Endothelial cell of umbilical vein (primary cell): Measurements from ENCODE around the gene BRK1. TPM values are rescaled to one million over a fixed set of nuclear protein-coding genes. Genes with fewer than 3 reads are reported as not detected.
A peak's percentile ranks its signal among the peaks of the same experiment; 100 is the strongest.

ENCODE experiments used
- BruUV-seq: library from RNA; stranded (reverse); fragments of 400-500 nt; replicated peaks from 2 replicates; lab custom pipeline; 2021; lab: Mats Ljungman, UMichigan
- CTCF ChIA-PET: fragments of 300-600, 350-600 bp; sonication (Branson Sonifier 250); formaldehyde crosslinking; loops from one replicate; lab custom pipeline; 2021; ENCODE audit warnings: antibody characterized with exemption, inconsistent platforms; lab: Charles Lee
- POLR2A ChIA-PET: fragments of 300-600, 350-600 bp; sonication (Branson Sonifier 250); formaldehyde crosslinking; loops from one replicate; lab custom pipeline; 2021; ENCODE audit warnings: antibody characterized with exemption, inconsistent platforms; lab: Charles Lee
- DNase-seq: peaks from one replicate; pipeline ENCODE4 v3.0.0-alpha.2; 2011; ENCODE audit warnings: low read depth, low spot score
- FAIRE-seq: peaks from 2 replicates; lab custom pipeline; 2011; peaks lifted over from hg19 to GRCh38; lab: Jason Lieb, UNC
- H2AFZ ChIP-seq: 2 replicates; pipeline ENCODE4 v1.6.0; 2012; ENCODE audit warnings: low read depth, low read length, control low read depth, inconsistent platforms
- H3K27ac ChIP-seq: 2 replicates; pipeline ENCODE4 v1.5.1; 2011; ENCODE audit warnings: low read depth, mild to moderate bottlenecking, control low read depth, low read length, moderate library complexity; ENCODE audit not compliant: insufficient read depth
- H3K27me3 ChIP-seq, 2 experiments: 2 replicates each; pipeline versions ENCODE4 v1.6.0 to v1.6.1; 2011; ENCODE audit warnings: low read length in 2 of 2, mixed read lengths in 1 of 2; ENCODE audit not compliant: control insufficient read depth in 2 of 2, insufficient read depth in 2 of 2
- H3K36me3 ChIP-seq, 2 experiments: 2 replicates in 1 of 2; 3 replicates in 1 of 2; pipeline ENCODE4 v1.5.1; 2011; ENCODE audit warnings: low read length in 2 of 2, mild to moderate bottlenecking in 1 of 2, moderate library complexity in 1 of 2; ENCODE audit not compliant: control insufficient read depth in 2 of 2, insufficient read depth in 2 of 2; ENCODE audit errors: extremely low read depth in 1 of 2
- H3K4me1 ChIP-seq: 3 replicates; pipeline ENCODE4 v1.5.1; 2011; ENCODE audit warnings: mild to moderate bottlenecking, low read length; ENCODE audit not compliant: control insufficient read depth, insufficient read depth; ENCODE audit errors: extremely low read depth
- H3K4me2 ChIP-seq: 2 replicates; pipeline ENCODE4 v1.6.1; 2011; ENCODE audit warnings: low read length, control low read depth, mixed read lengths; ENCODE audit not compliant: insufficient read depth
- H3K4me3 ChIP-seq, 3 experiments: fragments of 200-600 bp in 1 of 3; sonication (generic), shearing (Covaris generic) in 1 of 3; replicated peaks in 1 of 3; 2 replicates each; pipeline ENCODE4 v1.5.1; 2011 to 2016; ENCODE audit warnings: control low read depth in 3 of 3, low read length in 3 of 3, mild to moderate bottlenecking in 2 of 3, inconsistent platforms in 1 of 3, low read depth in 1 of 3, moderate library complexity in 1 of 3; ENCODE audit not compliant: insufficient read depth in 1 of 3
- H3K79me2 ChIP-seq: 2 replicates; pipeline ENCODE4 v1.6.0; 2012; ENCODE audit warnings: low read length, inconsistent platforms; ENCODE audit not compliant: control insufficient read depth, insufficient read depth
- H3K9ac ChIP-seq: replicated peaks from 2 replicates; pipeline ENCODE3; 2011; ENCODE audit warnings: low read length, control low read depth; ENCODE audit not compliant: insufficient read depth; ENCODE audit errors: extremely low read depth
- H3K9me1 ChIP-seq: replicated peaks from 3 replicates; pipeline ENCODE4 v1.6.0; 2011; ENCODE audit warnings: mild to moderate bottlenecking, low read length; ENCODE audit not compliant: control insufficient read depth, insufficient read depth; ENCODE audit errors: extremely low read depth
- H3K9me3 ChIP-seq: replicated peaks from 2 replicates; pipeline ENCODE4 v1.5.1; 2012; ENCODE audit warnings: low read length, inconsistent platforms; ENCODE audit not compliant: control insufficient read depth, insufficient read depth
- H4K20me1 ChIP-seq: replicated peaks from 2 replicates; pipeline ENCODE3; 2011; ENCODE audit warnings: mild to moderate bottlenecking, low read length; ENCODE audit not compliant: control insufficient read depth, insufficient read depth; ENCODE audit errors: extremely low read depth
- CTCF ChIP-seq, 2 donors: IDR thresholded peaks; 1 replicate in 1 of 2; 2 replicates in 1 of 2; pipeline ENCODE4 v1.5.1; 2011; ENCODE audit warnings: low read length in 2 of 2, mild to moderate bottlenecking in 2 of 2, moderate library complexity in 2 of 2, control low read depth in 1 of 2, inconsistent platforms in 1 of 2, low read depth in 1 of 2; ENCODE audit not compliant: insufficient read depth in 1 of 2; ENCODE audit errors: extremely low read depth in 1 of 2
- EZH2 ChIP-seq: IDR thresholded peaks from 2 replicates; pipeline ENCODE4 v1.6.1; 2012; ENCODE audit warnings: borderline replicate concordance, low read depth, mild to moderate bottlenecking, moderate library complexity, low read length, inconsistent platforms; ENCODE audit not compliant: severe bottlenecking
- FOS ChIP-seq: IDR thresholded peaks from 2 replicates; pipeline ENCODE4 v1.6.1; 2011; ENCODE audit warnings: mild to moderate bottlenecking, low read length, moderate library complexity, borderline replicate concordance; ENCODE audit not compliant: insufficient read depth
- GATA2 ChIP-seq: IDR thresholded peaks from 2 replicates; pipeline ENCODE4 v1.7.0; 2011; ENCODE audit warnings: low read depth, mild to moderate bottlenecking, moderate library complexity, mixed read lengths, low read length; ENCODE audit not compliant: insufficient read length, insufficient read depth
- JUN ChIP-seq: IDR thresholded peaks from 2 replicates; pipeline ENCODE4 v1.6.1; 2011; ENCODE audit warnings: borderline replicate concordance, low read depth; ENCODE audit not compliant: insufficient read length, insufficient read depth
- MAX ChIP-seq: IDR thresholded peaks from 2 replicates; pipeline ENCODE4 v1.6.1; 2011; ENCODE audit not compliant: insufficient read depth, insufficient read length
- MYC ChIP-seq: IDR thresholded peaks from one replicate; pipeline ENCODE4 v1.6.1; 2011; ENCODE audit warnings: mild to moderate bottlenecking, low read depth, low read length
- POLR2A ChIP-seq: IDR thresholded peaks from 2 replicates; pipeline ENCODE4 v1.6.1; 2012; ENCODE audit warnings: low read depth, mild to moderate bottlenecking, control low read depth, low read length
- POLR2AphosphoS5 ChIP-seq: IDR thresholded peaks from 2 replicates; pipeline ENCODE4 v1.6.1; 2012; ENCODE audit warnings: low read depth, mild to moderate bottlenecking, control low read depth, low read length, moderate library complexity; ENCODE audit not compliant: insufficient read depth
- dilution Hi-C: fragments of 300-500 bp; cut with MboI; formaldehyde crosslinking; loops from one replicate; pipeline ENCODE4 v1.15.0; 2019; ENCODE audit warnings: low sequenced_read_pairs; ENCODE audit not compliant: extremely low pct_ligation_motif_present
- intact Hi-C: fragments of 100-400 bp; cut with micrococcal nuclease; formaldehyde crosslinking; loops from one replicate; pipeline ENCODE4 v1.10.0; 2022
- polyA plus RNA-seq, 4 experiments: library from polyadenylated mRNA; depleted of rRNA in 3 of 4; stranded (reverse) in 3 of 4; unstranded in 1 of 4; fragments of >200 nt; gene quantifications; 2 replicates each; pipeline versions ENCODE4 v1.2.1 to v1.2.3, GENCODE V29; 2011 to 2012; ENCODE audit warnings: missing spikeins in 1 of 4
- total RNA-seq: library from RNA; stranded (reverse); gene quantifications from 2 replicates; pipeline ENCODE4 v1.2.3, GENCODE V29; 2021

The BRK1 gene
- total and polyA plus RNA-seq, 2 donors (not counting 3 experiments of a cell fraction or from before 2014, with no cell fraction given), result 123 to 144 TPM

GRCh38 chr3:10116928-10117327, 1.5 kb downstream of the BRK1 start:
- peaks cover 56% of the 10 kb centered on the region for H3K79me2 ChIP-seq
- ChIA-PET CTCF (interaction anchor here (0.6 to 2.0 kb wide), 3 partner anchors 11 to 25 kb away, joined by 4 to 5 read pairs (median 5); partner anchors contain the start of gene VHL), POLR2A (no interaction called here)
- dilution Hi-C loops (no loop called here), intact Hi-C loops (loop anchor here (2.0 to 10.0 kb wide), 2 partner anchors 48 to 132 kb away; partner anchors contain the start of genes EMC3 and IRAK2)
- H3K4me2 ChIP-seq, result peak overlapping the region; percentile 74
- H3K4me1 ChIP-seq, result peaks cover 9% of the 10 kb centered on the region
- no peak for FAIRE-seq
- H3K27ac ChIP-seq, result no peak overlapping the region
- H2AFZ ChIP-seq, result no peak overlapping the region
- peaks cover 3% of the 10 kb centered on the region for H4K20me1 ChIP-seq
- H3K9me3 ChIP-seq, result no peaks in the 10 kb centered on the region
- H3K27me3 ChIP-seq, result no peaks in the 10 kb centered on the region
- H3K9ac ChIP-seq, result peak overlapping the region; percentile 90
- H3K9me1 ChIP-seq, result no peaks in the 10 kb centered on the region
- peaks cover 3% of the 10 kb centered on the region in 2 experiments for H3K36me3 ChIP-seq
- no peak overlapping the region for H3K4me3 ChIP-seq
- BruUV-seq, result no TSS peak
- no peak for DNase-seq
- no peak for TF ChIP-seq JUN
- no peak for TF ChIP-seq MAX
- no peak for TF ChIP-seq POLR2A
- no peak for TF ChIP-seq MYC
- TF ChIP-seq EZH2, result no peak
- TF ChIP-seq FOS, result no peak
- TF ChIP-seq POLR2AphosphoS5, result no peak
- TF ChIP-seq GATA2, result no peak
- TF ChIP-seq CTCF (IDR thresholded peaks at IDR 0.05; ENCODE audit: extremely low read depth in 1 of 2, insufficient read depth in 1 of 2, low read depth in 1 of 2, low read length in 2 of 2), result no peak
